ENCODE data around the gene PRR16.
A peak's percentile ranks its signal among the peaks of the same experiment; 100 is the strongest.
"Not testable (repeated sequence)": the region's sequence is repeated elsewhere in the genome, so short reads cannot be mapped to it uniquely, and the experiment has no call there.

Gene PRR16

DNA sequence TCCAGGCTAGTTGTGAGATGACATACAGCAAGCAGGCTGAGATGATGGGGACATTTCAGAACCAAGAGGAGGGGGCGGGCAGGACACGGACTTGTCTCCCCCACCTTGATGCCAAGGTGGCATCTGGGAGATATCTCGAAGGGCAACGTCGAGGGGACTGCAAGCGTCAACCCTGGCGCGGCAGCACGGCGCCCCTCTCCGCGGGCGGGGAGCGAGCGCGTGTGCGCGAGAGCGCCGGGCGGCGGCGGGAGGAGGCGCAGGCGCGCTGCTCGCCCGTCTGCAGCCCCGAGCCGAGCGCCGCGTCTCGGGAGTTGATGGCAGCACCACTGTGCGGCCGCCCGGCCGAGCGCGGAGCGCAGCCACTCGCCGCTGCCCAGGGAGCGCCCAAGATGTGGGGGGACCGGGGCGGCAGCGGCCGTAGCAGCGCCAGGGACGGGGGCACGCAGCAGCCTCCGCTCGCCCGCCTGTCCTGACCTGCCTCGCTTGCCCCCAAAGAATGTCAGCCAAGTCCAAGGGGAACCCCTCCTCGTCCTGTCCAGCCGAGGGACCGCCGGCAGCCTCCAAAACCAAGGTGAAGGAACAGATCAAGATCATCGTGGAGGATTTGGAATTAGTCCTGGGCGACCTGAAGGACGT lies at the start of gene PRR16:
Gene PRR16 (plus strand): TSS at position 310 of the 636 bp plus-strand sequence.
- peak in 2 of 3 experiments; percentile 68 to 69 for DNase-seq

DNA sequence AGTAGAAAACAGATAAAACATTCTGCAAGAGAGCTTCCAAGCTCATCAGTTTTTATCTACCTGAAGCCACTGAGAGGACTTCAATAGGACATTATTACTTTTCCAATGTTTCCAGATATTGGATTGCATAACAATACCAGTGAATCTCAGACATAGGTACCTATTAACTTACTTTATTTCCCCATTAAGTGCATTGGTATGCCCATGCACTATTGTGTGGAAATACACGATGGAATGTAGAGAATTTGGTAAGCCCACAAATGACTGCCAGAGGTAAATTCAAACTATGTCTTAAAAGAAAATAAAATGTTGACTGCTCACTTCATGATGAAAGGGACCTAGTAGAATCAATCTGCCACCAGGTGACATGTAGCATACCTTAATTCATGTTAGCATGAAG lies 48.1 kb upstream of the PRR16 start:
- DNase-seq, result no peak

DNA sequence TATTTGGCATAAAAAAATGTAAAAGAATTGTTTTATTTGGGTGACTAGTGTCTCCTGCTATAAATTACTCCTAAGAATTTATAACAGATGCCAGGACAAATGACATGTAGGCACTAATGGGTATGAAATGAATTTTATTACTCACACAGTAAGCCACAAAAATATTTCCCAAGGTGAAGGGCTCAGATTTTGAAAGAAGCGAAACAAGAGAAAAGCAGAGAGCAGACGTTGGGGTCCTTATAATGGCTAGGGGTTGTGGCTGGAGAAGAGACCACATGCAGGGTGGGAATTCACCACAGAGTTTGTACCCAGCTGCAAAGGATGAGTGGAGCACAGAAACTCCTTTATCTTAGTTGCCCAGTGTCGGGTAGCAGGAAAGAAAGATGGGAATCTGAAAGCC lies 45.0 kb upstream of the PRR16 start:
- no peak for DNase-seq

DNA sequence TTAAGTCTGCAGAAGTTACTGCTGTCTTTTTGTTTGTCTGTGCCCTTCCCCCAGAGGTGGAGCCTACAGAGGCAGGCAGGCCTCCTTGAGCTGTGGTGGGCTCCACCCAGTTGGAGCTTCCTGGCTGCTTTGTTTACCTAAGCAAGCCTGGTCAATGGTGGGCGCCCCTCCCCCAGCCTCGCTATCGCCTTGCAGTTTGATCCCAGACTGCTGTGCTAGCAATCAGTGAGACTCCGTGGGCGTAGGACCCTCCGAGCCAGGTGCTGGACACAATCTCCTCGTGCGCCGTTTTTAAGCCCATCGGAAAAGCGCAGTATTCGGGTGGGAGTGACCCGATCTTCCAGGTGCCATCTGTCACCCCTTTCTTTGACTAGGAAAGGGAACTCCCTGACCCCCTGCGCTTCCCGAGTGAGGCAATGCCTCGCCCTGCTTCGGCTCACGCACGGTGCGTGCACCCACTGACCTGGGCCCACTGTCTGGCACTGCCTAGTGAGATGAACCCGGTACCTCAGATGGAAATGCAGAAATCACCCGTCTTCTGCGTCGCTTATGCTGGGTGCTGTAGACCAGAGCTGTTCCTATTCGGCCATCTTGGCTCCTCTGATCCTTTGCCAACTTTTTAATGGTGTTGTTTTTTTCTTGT lies 37.3 kb upstream of the PRR16 start:
- not testable (repeated sequence) for DNase-seq

DNA sequence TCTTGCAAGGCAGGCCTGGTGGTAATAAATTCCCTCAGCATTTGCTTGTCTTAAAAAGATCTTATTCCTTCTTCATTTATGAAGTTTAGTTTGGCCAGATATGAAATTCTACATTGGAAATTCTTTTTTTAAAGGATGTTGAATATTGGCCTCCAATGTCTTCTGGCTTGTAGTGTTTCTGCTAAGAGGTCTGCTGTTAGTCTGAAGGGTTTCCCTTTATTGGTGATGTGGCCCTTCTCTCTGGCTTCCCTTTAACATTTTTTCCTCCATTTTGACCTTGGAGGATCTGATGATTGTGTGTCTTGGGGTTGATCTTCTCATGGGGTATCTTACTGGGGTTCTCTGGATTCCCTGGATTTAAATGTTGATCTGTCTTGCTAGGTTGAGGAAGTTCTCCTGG lies 33.5 kb upstream of the PRR16 start:
- no peak for DNase-seq

DNA sequence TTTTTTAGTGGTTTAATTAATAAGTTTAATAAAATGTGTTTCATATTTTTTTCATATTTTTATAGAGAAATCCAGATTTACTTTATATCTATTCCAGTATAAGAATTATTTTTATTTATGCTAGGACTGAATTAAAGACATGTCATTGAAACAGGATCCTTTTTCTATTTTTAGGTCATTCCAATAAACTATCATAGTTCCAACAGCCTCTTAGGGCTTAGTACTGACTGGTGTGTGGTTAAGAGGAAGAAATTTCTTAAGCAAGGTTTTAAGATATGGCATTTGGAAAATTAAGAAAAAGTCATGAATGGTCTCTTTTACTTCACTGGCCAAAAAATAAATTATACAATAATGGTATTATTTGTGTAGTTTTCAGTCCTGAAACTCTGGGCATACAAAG lies 31.2 kb upstream of the PRR16 start:
- no peak for DNase-seq

DNA sequence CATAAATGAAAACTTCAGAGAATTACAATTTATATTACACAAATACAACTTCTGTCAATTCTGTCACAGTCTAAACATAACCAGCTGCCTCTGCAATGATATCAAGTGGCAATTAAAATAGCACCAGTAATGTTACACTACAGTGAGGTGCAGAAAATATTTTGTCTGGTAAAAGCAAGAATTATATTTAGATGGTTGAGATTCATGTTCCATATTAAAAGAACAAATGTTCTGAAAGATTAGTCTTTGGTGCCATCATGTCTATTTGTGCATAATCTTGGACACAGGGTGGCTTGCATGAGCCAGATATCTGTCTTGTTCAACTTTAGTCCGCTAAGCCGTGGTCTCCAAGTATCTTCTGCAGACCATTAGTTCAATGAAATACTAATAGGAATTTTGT lies 29.0 kb upstream of the PRR16 start:
- no peak for DNase-seq

DNA sequence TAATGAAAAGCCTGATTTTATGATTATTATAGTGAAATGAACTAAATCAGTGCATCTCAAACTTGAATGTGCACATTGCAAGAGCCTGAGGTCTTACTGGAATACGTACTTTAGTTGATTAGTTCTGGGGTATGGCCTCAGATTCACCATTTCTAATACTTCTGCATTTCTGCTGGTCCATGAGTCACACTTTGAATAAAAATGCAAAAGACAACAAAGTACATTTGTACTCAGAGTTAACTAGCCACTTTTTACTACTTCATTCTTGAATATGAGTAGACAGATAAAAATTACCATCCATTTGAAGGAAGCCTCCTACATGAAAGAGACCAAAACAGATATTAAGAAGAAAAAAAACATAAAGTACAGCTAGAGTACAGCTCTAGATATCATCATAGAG lies 27.1 kb upstream of the PRR16 start:
- DNase-seq, result no peak

DNA sequence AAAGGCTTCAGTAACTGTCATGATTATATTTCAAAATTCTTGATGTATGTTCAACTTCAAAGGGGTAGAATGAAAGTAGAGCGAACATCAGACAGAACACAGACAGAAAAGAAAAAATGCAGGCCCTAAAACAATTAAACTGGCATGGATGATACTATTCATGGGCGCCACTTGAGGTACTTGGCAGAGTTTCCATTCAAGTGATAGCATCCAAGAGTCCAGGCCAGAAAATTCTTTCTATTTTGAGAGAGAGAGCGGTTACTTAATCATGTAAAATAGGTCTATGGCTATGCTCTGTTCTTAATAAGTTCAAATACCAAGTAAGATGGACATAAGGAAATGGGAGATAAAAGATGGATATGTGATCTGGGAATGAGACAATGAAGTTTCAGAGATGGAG lies 21.4 kb upstream of the PRR16 start:
- DNase-seq, result no peak

DNA sequence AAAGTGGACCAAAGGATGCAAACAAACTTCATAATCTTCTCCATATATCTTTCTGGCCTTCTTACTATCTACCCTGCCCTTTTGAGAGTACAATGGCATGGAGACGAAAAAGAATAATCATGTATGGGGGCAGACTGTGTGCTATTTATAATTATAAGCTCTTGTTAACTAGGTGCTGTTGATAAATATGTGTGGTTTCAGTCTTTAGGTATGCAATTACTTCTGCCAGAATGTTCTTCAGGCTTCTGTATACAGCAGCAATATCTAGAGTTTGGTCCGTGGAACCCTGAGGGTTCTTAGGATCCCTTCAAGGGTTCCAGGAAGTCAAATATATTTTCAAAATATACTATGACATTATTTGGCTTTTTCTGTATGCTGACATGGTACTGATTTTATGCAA lies 20.5 kb upstream of the PRR16 start:
- DNase-seq, result no peak

DNA sequence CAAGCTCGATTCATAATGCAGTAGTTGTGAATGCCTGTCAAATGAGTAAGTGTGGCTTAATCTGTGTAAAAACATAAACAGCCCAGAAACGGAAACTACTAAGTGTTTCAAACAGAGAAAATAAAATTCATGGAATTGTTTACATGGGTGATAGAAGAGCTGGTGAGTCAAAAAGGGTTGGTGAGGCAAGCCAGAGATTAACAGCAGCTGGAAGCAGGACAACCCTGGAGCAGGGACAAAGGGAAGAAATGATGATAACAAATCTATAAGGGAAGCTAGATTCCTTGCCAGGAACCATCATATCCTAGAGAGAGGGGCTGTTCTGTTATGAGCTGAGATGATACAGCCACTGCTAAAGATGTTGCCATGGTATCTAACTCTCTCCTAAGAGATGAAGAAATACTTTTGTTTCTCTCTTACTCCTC lies 18.0 kb upstream of the PRR16 start:
- peak in 1 of 3 experiments; percentile 25 for DNase-seq

DNA sequence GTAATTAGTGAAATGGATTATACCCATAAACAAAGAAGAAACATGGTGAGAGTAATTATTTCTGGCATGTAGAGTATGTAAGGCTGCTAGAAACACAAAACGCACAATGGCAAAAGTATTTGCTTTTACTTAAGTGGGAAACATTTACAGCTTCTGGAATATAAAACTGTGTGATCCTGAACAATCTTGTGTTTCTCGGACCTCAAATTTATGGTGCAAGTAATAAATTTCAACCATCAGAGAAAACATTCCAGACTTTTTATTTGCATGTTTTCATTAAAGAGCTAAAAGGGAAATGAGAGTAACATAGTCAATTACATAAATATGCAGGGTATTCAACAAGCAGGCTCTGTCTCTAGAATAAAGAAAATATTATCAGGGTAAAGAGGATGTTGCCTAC lies 17.2 kb upstream of the PRR16 start:
- peak in 1 of 3 experiments; percentile 43 for DNase-seq

DNA sequence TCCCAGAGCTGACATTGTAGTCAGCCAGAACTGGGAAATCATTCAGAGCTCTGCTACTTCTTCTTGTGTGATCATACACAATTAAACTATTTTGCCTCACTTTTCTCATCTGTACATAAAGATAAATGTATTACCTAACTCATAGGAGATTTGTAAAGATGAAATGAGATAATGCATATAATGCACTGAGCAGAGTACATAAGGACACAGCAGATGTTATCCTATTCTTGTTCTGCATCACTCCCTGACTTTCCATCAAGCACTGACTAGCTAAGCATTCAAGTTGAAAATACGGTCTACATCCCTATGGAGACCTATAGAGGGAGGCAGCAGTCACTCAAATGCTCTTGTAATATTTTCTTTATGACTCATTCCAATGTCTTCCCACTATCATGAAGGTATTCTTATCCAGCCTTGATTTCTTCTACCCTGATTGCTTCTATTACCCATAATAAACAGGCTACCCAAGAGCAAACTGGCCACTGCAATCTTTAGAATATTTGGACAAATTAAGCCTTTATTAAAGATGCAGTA lies 16.3 kb upstream of the PRR16 start:
- DNase-seq, result peak in 1 of 3 experiments; percentile 10

DNA sequence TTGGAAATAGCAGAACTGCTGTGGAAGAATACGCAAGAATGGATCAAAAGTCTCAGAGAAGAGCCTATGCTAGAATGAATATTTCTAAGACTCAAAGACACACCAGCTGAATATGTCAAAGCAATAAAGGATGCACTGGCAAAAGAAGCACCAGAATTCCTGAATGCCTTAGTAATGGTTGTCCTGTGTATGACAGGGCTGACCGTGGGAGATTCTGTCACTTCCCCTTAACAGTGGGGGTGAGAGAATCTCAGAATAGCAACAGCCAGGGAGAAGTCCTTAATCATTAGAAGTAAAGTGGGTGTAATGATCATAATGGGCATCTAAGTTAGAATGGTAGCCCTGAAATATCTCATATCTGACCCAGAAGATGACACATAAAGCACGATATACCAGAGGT lies 14.6 kb upstream of the PRR16 start:
- DNase-seq, result no peak

DNA sequence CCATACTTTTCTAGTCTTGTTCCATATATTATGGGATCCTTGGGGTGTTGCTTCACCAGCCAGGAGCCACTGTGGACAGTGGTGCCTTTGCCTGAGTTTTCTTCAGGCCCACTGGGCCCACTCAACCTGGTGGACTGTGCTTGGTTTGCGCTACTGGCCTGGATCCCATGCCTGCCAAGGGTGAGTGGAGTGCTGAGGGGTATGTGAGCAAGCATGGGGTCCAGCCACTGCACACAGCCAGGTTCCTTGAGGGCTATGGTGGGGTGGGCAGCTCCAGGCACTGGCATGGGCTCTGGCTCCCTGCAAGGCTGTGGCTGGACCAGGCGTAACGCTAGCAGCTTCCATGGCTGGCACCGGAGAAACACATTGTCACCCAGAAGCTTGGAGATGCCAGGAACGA lies 13.2 kb upstream of the PRR16 start:
- DNase-seq, result no peak

DNA sequence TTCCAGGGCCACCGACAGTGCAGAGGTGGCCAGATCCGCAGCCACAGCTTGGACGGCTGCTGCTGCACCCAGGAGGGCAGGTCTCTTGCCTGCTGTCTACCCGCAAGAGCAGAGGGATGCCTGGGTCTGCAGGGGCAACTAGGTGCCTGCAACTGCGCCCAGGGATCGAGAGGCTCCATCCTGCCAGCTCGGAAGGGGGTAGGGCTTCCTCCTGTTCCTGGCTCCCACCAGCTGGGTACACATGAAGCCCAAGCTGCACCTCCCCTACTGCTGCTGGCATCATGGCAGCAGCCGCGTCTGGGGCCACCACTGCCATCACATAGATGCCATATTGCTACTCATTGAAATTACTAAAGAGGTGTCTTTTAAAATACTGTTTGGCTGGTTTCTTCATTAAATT lies 12.7 kb upstream of the PRR16 start:
- DNase-seq, result no peak

DNA sequence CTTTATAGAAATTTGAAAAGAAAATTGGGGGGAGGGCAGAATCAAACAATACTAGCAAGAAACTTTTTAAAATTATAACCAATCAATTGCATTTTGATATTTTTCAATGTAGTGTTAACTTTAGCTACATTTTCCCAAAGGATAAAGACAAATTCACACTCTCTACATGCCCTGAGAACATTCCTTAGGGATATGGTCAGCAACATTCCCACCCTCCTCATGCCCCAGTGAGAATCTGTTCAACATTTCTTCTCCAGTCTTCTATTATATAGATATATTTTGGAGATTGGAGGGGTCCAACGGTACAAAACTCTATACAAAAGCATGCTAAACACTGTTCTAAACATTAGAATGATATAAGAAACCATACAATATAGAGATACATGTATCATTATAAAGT lies 11.6 kb upstream of the PRR16 start:
- no peak for DNase-seq

DNA sequence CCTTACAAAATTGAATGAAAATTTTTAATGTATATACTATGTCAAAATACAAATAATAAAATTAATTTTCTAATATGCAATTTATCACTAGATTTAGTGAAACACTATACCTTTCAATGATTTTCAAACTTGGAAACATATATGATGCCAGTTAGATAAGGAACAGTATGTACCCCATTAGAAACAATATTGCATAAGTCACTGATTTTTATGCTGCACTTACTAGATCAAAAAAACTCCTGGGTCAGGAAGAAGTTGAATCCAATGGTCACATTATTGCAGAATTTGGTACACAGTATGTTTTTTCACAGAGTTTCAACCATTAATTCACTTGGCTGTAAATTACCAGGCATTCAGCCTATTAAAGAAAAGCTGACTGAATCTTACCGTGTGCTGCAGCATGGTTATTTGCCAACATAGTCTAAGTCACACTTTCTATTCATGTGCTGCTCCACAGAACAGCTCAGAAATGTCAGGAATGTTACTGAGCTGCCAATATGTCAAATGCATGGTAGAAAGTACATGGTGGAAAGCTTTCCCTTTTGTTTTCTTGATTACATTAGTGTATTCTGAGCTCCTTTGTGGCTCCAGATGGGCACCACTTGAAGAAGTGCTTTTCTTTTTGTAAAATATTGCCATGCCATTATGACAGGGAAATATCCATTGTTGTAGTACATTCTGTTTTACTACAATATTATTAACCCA lies 9.9 kb upstream of the PRR16 start:
- DNase-seq, result no peak

DNA sequence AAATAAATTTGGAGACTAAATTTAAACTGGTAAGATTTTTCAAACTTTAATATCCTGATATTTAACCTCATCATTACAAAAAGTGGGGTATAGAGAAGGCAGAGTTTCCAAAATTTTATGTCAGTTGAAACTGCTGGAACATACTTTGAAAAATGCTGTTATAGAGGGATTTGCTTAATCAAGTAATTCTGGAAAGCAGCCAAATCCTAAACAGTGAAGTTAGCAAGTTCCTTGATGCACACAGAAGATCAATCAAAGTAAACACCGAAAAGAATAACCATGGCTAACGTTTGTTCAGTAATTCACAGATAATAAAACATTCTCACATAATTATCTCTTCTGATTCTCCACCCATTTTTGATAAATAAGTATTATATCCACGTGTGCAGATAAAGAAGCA lies 8.1 kb upstream of the PRR16 start:
- DNase-seq, result no peak

DNA sequence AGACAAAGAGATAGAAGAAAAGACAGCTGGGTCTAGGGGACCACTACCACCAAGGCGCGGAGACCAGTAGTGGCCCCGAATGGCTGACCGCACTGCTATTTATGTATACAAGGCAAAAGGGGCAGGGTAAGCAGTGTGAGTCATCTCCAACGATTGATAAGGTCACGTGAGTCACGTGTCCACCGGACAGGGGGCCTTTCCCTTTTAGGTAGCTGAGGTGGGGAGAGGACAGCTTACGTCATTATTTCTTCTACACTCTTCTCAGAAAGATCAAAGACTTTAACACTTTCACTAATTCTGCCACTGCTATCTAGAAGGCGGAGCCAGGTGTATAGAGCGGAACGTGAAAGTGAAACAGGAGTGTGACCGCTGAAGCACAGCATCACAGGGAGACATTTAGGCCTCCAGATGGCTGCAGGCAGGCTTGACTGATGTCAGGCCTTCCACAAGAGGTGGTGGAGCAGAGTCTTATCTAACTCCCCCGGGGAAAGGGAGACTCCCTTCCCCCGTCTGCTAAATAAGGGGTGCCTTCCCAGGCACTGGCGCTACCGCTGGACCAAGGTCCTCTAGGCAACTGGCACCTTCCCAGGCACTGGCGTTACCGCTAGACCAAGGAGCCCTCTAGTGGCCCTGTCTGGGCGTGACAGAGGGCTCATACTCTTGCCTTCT lies 6.1 kb upstream of the PRR16 start:
- DNase-seq, result peak; percentile 22 to 50 (median 36)

DNA sequence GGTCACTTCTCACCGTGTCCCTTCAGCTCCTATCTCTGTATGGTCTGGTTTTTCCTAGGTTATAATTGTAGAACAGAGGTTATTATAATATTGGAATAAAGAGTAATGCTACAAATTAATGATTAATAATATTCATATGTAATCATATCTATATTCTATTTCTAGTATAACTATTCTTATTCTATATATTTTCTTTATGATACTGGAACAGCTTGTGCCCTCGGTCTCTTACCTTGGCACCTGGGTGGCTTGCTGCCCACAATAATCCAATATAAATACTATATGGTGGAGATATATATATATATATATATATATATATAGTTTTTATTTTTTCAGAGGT lies 5.6 kb upstream of the PRR16 start:
- not testable (repeated sequence) for DNase-seq

DNA sequence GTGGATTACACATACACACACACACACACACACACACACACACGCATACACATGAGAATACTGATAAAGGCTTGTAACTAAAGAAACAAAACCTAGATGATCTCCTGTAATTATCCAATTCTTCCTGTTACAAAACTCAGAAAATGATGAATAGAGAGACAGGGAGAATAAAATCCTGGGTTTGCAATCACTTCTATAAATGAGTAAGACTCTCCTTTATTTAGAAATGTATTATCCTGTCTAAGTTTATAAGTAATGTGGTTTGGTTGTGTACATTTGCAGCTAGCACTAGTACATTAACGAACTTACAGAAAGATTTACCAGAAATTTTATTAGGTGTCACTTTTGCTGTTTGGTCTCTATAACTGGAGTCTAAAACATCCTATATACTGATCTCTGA lies 2.8 kb upstream of the PRR16 start:
- DNase-seq, result no peak

DNA sequence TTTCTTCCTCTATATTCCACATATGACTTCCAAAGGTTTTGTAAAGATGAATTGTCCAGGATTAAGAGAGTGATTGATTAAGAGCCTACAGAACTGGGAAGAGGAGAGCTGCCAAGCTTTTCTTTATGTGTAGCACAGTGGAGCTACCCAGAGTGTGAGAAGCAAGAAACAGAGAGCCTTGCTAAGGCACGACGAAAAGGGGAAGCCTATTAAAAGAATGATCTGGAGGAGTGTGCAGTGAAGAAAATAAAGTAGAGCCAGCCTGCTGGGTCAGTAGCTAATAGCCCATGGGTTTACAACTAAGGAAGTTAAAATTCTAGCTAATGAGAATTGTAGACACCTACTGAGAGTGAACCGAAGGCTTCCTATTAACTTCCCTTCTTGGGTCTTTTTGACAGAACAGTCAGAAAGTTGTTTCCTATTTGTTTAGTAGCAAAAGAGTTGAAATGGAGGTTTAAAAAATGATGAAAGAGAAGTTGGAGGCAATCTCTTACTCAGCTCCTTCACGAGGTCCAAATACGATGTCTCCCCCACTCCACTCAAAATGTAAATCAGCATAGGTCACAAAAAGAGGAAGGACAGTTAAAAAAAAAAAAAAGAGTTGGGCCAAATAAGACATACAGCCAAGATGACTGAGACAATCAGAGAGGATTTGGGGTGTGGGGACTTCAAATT lies 957 bp upstream of the PRR16 start:
- DNase-seq, result no peak
